Raji (cell line): ENCODE data around the gene USP9X.

Experiments used
- POLR2A ChIP-seq: IDR thresholded peaks from 2 replicates; pipeline ENCODE4 v1.6.1; 2011; ENCODE audit warnings: low read depth, low read length, control low read depth; ENCODE audit not compliant: insufficient read depth

Gene USP9X

DNA sequence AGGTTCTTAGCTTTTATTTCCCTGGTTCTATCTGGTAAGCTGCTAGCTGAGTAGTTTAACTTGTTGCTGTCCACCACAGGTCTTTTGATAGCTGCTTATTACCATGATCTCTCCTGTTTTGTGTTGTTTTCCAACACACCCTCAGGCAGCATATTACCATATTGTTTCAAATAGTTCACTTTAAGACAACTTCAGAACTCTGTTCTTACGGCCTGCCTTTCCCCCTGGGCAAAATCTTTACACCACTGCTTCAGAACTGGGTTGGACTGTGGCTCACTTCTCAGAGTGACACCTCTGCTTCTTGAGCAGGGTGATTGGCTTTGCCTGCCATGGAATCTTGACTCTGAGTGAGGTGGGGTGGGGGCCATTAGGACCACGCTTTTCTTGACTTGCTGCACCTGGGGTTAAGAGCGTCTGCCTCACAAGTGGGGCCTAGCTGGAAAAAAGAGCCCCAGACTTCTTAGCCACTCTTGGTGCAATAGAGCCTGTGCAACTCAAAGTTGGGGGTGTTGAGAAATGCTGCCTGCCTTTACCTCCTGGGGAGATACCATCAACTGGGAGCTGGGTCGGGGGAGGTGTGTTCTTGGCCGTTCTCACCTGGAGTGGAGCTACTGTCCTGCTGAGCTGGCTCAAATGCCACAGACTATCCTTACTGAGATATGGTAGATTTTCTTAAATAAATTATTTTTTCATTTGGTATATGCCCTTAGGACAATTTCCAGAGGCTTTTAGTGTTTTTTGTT lies 23.4 kb downstream of the USP9X start:
- no peak for TF ChIP-seq POLR2A

- no peak for TF ChIP-seq POLR2A
Observed at GRCh38 chrX:41110801-41111625, 25.8 kb downstream of the USP9X start.

DNA sequence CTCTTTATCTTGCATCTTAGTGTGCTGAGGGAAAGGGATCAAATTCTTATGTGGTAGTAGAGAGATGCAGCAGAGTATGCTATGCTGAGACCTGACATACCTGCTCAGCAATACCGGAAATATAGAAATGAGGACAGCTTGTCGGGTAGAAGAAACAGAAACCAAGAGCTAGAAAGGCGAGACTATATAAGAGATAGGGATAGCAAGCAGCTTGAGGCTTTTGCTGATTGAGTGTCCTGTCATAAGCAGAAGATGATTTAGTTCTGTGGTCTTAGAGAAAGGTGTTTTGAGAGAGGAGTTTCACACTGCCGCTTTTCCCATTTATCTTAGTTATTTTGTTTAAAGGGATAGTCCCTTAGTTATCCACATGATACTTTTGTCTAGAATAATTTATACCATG lies 31.7 kb downstream of the USP9X start:
- no peak for TF ChIP-seq POLR2A

DNA sequence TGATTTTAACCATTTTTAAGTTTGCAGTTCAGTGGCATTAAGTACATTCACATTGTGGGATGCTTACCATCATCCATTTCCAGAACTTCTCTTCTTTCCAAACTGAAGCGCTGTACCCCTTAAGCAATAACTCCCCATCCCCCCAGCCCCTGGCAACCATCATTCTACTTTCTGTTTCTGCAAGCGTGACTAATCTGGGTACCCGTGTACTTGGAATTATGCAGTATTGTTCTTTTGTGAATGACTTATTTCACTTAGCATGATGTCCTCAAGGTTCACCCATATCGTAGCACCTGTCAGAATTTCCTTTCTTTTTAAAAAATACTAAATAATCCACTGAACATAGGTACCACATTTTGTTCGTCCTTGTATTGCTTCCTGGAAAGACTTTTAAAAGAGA lies 32.9 kb downstream of the USP9X start:
- no peak for TF ChIP-seq POLR2A

DNA sequence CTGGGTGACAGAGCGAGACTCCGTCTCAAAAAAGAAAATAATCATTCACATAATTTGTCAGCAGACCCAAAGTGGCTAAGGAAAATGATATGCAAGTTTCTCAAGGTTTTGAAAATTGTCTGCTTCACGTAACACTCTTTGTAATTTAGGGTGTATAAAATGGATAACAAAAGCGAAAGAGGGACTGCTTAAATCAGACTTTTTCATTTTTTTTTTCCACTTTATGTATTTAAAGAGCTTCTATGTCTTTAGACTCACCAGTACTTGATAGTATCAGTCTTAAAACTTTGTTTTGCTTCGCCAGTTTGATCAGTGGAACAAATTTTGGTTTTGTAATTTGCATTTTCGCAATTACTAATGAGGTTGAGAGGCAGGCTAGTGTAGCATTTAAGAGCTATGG lies 34.6 kb downstream of the USP9X start:
- TF ChIP-seq POLR2A: no peak

- TF ChIP-seq POLR2A: no peak
Observed at GRCh38 chrX:41121766-41122165, 36.5 kb downstream of the USP9X start.

- TF ChIP-seq POLR2A: no peak
Observed at GRCh38 chrX:41122664-41123257, 37.5 kb downstream of the USP9X start.

DNA sequence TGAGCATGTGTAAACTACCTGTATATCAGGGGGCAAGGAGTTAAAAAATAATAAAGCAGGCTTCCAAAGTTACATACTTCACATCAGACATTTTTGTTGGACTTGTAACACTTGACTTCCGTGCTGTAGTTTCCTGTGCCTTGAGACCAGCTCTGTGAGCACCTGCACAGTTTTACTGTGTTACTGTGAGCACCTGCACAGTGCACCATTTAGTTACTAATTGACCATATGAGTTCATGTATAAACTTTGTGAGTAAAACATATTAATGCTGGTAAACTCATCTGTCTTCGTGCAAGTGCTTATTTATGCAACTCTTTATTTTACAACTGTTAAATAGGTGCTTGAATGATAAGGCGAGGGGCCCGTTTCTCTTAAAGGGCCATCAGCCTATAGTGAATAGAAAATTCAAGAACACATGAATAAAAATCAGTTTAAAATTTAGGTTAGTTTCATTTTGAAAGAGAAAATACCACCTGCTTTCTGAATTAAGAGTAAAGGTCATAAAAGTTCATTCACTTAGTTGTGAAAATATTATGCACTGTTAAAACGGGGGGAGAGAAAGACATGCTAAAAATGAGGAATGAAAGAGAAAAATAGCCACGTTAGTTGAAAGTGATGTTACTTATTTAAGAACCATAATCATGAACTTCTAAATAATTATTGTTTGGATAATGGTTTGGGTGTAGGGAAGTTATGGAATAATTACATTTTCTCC lies 42.4 kb downstream of the USP9X start:
- no peak for TF ChIP-seq POLR2A

DNA sequence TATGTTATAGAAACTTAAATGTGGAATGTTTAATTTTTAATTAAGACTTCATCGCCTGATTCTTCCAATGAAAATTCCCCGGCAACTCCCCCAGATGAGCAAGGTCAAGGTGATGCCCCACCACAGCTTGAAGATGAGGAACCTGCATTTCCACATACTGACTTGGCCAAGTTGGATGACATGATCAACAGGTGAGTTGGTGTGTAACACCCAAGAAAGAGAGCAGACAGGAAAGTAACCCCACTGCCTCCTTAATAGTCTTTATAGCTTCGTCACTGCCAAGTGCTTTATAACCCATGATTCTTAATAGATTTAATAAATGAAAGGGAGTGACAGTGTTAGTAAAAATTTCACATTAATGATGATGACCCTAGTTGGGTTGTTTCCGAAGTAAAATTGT lies 43.7 kb downstream of the USP9X start:
- TF ChIP-seq POLR2A: no peak

GRCh38 chrX:41131766-41132165 lies 46.5 kb downstream of the USP9X start:
- no peak for TF ChIP-seq POLR2A

DNA sequence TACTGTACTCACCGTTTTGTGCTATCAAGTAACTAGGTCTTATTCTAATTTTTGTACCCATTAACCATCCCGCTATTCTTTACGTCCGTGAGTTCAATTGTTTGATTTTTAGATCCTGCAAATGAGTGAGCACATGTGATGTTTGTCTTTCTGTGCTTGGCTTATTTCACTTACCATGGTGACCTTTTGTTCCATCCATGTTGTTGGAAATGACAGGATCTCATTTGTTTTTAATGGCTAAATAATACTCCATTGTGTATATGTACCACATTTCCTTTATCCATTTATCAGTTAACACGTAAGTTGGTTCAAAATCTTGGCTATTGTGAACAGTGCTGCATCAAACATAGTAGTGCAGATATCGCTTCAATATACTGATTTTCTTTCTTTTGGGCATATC lies 48.3 kb downstream of the USP9X start:
- TF ChIP-seq POLR2A: no peak

GRCh38 chrX:41137589-41137988 lies 52.3 kb downstream of the USP9X start:
- TF ChIP-seq POLR2A: no peak

DNA sequence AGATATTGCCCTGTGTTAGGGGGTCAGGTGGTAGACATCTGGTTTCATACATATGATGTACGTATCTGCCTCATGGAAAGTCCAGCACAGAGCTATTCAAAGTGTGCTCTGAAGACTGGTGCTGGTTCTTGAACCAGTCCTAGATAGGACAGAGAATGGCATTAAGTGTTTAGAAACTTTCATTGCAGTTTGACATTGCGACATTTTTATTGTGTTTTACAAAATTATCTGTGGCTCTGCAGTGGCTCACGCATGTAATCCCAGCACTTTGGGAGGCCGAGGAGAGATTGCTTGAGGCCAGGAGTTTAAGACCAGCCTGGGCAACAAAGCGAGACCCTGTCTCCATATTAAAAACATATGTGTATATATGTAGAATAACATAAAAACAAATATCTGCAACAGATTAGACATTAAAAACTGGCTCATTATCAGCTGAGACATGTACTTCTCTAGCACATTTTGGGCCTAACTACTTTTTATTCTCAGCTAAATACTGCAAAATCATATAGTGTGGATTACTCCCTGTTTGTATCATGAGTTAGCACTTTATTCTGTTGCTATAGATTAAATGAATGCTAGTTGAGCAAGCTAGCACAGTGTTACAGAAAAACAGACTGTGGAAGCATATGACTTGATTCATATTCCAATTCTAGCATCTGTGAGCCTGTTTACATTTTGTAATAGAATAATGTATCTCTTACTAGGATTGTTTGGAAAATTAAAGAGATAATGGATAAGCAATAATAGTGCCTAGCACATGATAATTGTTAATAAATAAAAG lies 57.1 kb downstream of the USP9X start:
- TF ChIP-seq POLR2A: no peak

GRCh38 chrX:41144873-41145272 lies 59.6 kb downstream of the USP9X start:
- no peak for TF ChIP-seq POLR2A

DNA sequence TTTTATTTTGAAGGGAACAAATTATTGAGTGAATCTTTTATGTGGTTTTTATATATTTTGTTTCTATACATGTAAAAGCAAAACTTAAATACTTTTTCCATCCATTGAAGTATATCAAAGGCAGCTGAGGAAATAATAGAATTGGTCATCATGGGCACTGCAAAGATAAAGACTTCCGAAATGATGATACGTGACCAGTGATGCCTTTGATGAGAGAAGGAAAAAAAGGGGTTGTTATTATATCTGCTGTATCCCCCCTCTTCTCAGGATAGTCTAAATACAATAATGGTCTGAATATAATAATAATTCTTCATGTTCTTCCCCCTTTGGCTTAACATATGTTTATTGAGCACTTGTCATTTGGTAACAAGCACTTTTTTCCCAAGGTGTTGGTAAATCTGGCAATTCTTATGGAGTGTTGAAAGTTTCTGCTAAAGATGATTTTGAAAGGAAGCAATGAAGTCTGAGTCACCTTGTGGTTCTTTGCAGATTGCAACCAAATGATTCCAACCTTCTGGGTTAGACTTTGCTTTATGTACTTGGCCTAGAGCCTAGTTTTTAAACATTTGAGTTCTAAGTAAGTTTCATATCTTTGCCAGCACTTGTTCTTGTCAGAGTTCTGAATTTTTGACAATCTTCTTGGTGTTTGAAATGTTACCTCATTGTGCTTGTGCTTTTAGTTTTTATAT lies 60.8 kb downstream of the USP9X start:
- no peak for TF ChIP-seq POLR2A

GRCh38 chrX:41148553-41148952 lies 63.3 kb downstream of the USP9X start:
- no peak for TF ChIP-seq POLR2A
